KMS-11 (cell line): ENCODE measurements around the gene SUSD6.

Experiments used
- H2AFZ ChIP-seq: fragments of 200-600 bp; sonication (generic); 2 replicates; pipeline ENCODE4 v1.6.1; 2016; ENCODE audit warnings: antibody characterized with exemption, mixed run types, low read depth
- H3K27ac ChIP-seq: fragments of 200-600 bp; sonication (generic); 2 replicates; pipeline ENCODE4 v1.6.1; 2016; ENCODE audit warnings: mild to moderate bottlenecking, mixed run types
- H3K27me3 ChIP-seq: fragments of 200-600 bp; sonication (generic); 2 replicates; pipeline ENCODE4 v1.6.1; 2017; ENCODE audit warnings: mild to moderate bottlenecking, low read depth, mixed run types, moderate library complexity; ENCODE audit not compliant: insufficient read depth
- H3K36me3 ChIP-seq: fragments of 200-600 bp; sonication (generic); 2 replicates; pipeline ENCODE4 v1.6.1; 2017; ENCODE audit warnings: mild to moderate bottlenecking, mixed run types; ENCODE audit not compliant: insufficient read depth
- H3K4me1 ChIP-seq: fragments of 200-600 bp; sonication (generic); 2 replicates; pipeline ENCODE4 v1.6.1; 2016; ENCODE audit warnings: mild to moderate bottlenecking, low read depth, mixed run types; ENCODE audit not compliant: poor library complexity, severe bottlenecking
- H3K4me2 ChIP-seq: fragments of 200-600 bp; sonication (generic); 2 replicates; pipeline ENCODE4 v1.7.0; 2016; ENCODE audit warnings: mild to moderate bottlenecking, mixed run types
- H3K4me3 ChIP-seq: fragments of 200-600 bp; sonication (generic); IDR thresholded peaks from 2 replicates; pipeline ENCODE4 v1.6.1; 2017; ENCODE audit warnings: low read depth, low read length, mixed read lengths; ENCODE audit not compliant: insufficient read depth
- H3K79me2 ChIP-seq: fragments of 200-600 bp; sonication (generic); 2 replicates; pipeline ENCODE4 v1.6.1; 2016; ENCODE audit warnings: low read depth, mixed run types; ENCODE audit not compliant: insufficient read depth
- H3K9ac ChIP-seq: fragments of 200-600 bp; sonication (generic); 2 replicates; pipeline ENCODE4 v1.6.1; 2016; ENCODE audit warnings: mild to moderate bottlenecking, mixed run types
- H4K20me1 ChIP-seq: fragments of 200-600 bp; sonication (generic); 2 replicates; pipeline ENCODE4 v1.6.1; 2016; ENCODE audit warnings: mild to moderate bottlenecking, mixed run types; ENCODE audit not compliant: insufficient read depth
- TF ChIP-seq, protein P1 (sequence below): fragments of 200-600 bp; sonication (generic); conservative IDR thresholded peaks from 2 replicates; pipeline ENCODE4 v1.6.1; 2017; ENCODE audit warnings: low read depth, mild to moderate bottlenecking, antibody characterized with exemption, low read length, moderate library complexity, mixed read lengths

The SUSD6 gene

GRCh38 chr14:69582829-69583228 is 28.6 kb upstream of the SUSD6 start:
- H4K20me1 ChIP-seq: no peaks in the 10 kb centered on the region
- H3K79me2 ChIP-seq: no peaks in the 10 kb centered on the region
- TF ChIP-seq, protein P1, sequence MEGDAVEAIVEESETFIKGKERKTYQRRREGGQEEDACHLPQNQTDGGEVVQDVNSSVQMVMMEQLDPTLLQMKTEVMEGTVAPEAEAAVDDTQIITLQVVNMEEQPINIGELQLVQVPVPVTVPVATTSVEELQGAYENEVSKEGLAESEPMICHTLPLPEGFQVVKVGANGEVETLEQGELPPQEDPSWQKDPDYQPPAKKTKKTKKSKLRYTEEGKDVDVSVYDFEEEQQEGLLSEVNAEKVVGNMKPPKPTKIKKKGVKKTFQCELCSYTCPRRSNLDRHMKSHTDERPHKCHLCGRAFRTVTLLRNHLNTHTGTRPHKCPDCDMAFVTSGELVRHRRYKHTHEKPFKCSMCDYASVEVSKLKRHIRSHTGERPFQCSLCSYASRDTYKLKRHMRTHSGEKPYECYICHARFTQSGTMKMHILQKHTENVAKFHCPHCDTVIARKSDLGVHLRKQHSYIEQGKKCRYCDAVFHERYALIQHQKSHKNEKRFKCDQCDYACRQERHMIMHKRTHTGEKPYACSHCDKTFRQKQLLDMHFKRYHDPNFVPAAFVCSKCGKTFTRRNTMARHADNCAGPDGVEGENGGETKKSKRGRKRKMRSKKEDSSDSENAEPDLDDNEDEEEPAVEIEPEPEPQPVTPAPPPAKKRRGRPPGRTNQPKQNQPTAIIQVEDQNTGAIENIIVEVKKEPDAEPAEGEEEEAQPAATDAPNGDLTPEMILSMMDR: no peak
- H3K4me3 ChIP-seq: no peak overlapping the region
- no peak overlapping the region for H3K9ac ChIP-seq
- no peaks in the 10 kb centered on the region for H3K36me3 ChIP-seq
- no peak overlapping the region for H3K27ac ChIP-seq
- H2AFZ ChIP-seq: no peak overlapping the region
- no peaks in the 10 kb centered on the region for H3K4me1 ChIP-seq
- H3K4me2 ChIP-seq: no peak overlapping the region
- no peaks in the 10 kb centered on the region for H3K27me3 ChIP-seq

DNA sequence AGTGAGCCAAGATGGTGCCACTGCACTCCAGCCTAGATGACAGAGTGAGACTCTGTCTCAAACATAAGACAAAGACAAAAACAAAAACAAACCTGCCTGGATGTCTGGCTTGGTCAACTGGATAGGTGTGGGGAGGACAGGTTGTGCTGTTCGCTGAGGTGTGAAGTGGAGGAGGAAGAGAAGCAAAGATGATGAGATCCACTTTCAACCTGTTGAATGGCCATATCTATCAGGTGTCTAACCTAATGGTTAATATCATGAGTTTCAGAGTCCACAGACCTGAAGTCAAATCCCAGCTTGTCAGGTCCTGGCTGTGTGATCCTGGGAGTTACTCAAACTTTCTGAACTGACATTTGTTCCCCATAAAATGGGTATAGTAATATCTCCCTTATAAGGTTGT is 27.0 kb upstream of the SUSD6 start:
- no peaks in the 10 kb centered on the region for H3K4me1 ChIP-seq
- H3K79me2 ChIP-seq: no peaks in the 10 kb centered on the region
- H3K27me3 ChIP-seq: no peaks in the 10 kb centered on the region
- H4K20me1 ChIP-seq: no peaks in the 10 kb centered on the region
- H3K4me2 ChIP-seq: no peak overlapping the region
- H3K9ac ChIP-seq: no peak overlapping the region
- no peaks in the 10 kb centered on the region for H3K36me3 ChIP-seq
- H3K4me3 ChIP-seq: no peak overlapping the region
- TF ChIP-seq, protein P1: no peak
- H2AFZ ChIP-seq: no peak overlapping the region
- no peak overlapping the region for H3K27ac ChIP-seq

DNA sequence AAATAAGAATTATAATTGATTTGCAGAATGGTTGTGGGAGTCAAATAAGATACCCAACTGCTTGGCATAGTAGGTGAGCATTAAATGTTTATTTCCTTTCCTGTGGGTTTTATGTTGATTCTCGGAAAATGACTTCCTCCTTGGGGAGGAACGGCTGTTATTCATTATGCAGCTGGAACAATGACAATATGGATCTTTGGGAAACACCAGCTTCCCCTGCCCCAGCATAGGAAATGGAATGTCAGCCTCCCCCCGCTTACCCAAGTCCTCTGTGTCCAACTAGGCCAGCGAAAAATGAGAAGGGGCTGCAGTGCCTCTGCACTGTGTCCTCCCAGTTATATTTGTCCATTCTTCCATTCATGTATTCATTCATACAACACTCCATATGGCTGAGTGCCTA is 25.0 kb upstream of the SUSD6 start:
- TF ChIP-seq, protein P1: no peak
- Histone ChIP-seq H3K4me2 (no peak overlapping the region), H3K9ac (no peak overlapping the region)

GRCh38 chr14:69587389-69587788 is 24.0 kb upstream of the SUSD6 start:
- Histone ChIP-seq H3K4me3 (no peak overlapping the region), H2AFZ (no peak overlapping the region), H3K4me2 (no peak overlapping the region), H3K36me3 (no peaks in the 10 kb centered on the region), H3K4me1 (no peaks in the 10 kb centered on the region), H3K79me2 (no peaks in the 10 kb centered on the region), H3K9ac (no peak overlapping the region), H4K20me1 (no peaks in the 10 kb centered on the region), H3K27ac (no peak overlapping the region), H3K27me3 (no peaks in the 10 kb centered on the region)
- TF ChIP-seq, protein P1: no peak

More for the DNA sequence above, 25.0 kb upstream of the SUSD6 start:
- H3K4me1 ChIP-seq: no peaks in the 10 kb centered on the region
- H4K20me1 ChIP-seq: no peaks in the 10 kb centered on the region
- H3K4me3 ChIP-seq: no peak overlapping the region
- no peaks in the 10 kb centered on the region for H3K36me3 ChIP-seq
- H2AFZ ChIP-seq: no peak overlapping the region
- no peak overlapping the region for H3K27ac ChIP-seq
- no peaks in the 10 kb centered on the region for H3K27me3 ChIP-seq
- no peaks in the 10 kb centered on the region for H3K79me2 ChIP-seq

GRCh38 chr14:69591317-69591716 is 20.1 kb upstream of the SUSD6 start:
- no peak overlapping the region for H3K4me3 ChIP-seq
- H3K27ac ChIP-seq: no peak overlapping the region
- H3K79me2 ChIP-seq: no peaks in the 10 kb centered on the region
- H3K27me3 ChIP-seq: no peaks in the 10 kb centered on the region
- H4K20me1 ChIP-seq: no peaks in the 10 kb centered on the region
- H3K4me2 ChIP-seq: no peak overlapping the region
- H3K9ac ChIP-seq: no peak overlapping the region
- no peak overlapping the region for H2AFZ ChIP-seq
- H3K4me1 ChIP-seq: no peaks in the 10 kb centered on the region
- TF ChIP-seq, protein P1: no peak
- no peaks in the 10 kb centered on the region for H3K36me3 ChIP-seq
